ENCODE results near the gene DRG2. TPM values are rescaled to one million over a fixed set of nuclear protein-coding genes. Genes with fewer than 3 reads are reported as not detected.
A peak's percentile ranks its signal among the peaks of the same experiment; 100 is the strongest.

DRG2 gene
- polyA plus RNA-seq, 3 donors: 26.9 to 36.1 (median 32.0) TPM

- Mint-ChIP-seq H3K27me3 (ENCODE audit: low read depth in 3 of 3) (peaks cover 0 to 2% (median 0%) of the 10 kb centered on the region in 3 donors), H3K36me3 (peaks cover 48 to 59% of the 10 kb centered on the region in 2 donors), H3K4me3 (no peak overlapping the region), H3K27ac (peak overlapping the region in 1 of 7 donors; percentile 17), H3K9me3 (peaks cover 0 to 2% (median 0%) of the 10 kb centered on the region in 7 donors), H3K4me1 (no peaks in the 10 kb centered on the region)
- 97% methylated on average over 11 of the region's 11 CpGs for WGBS (ENCODE audit: insufficient coverage)
- no peak for TF ChIP-seq CTCF (IDR thresholded peaks at IDR 0.05)
- no peak for DNase-seq
- no peak overlapping the region for H3K4me2 ChIP-seq (replicated peaks; ENCODE audit: extremely low read depth, low read length, poor library complexity, severe bottlenecking)
- peaks cover 34 to 58% of the 10 kb centered on the region in 2 donors for H3K36me3 ChIP-seq (replicated peaks in 1 of 2; ENCODE audit: control insufficient read depth in 1 of 2, insufficient read depth in 2 of 2, low read length in 2 of 2)
- intact Hi-C loops (cut with micrococcal nuclease): no loop called here
- no peak overlapping the region for H3K9ac ChIP-seq (ENCODE audit: insufficient read depth, low read length, poor library complexity, severe bottlenecking)
- H3K27ac ChIP-seq (ENCODE audit: low read depth in 1 of 2, low read length in 2 of 2): no peak overlapping the region
- H2AFZ ChIP-seq (ENCODE audit: insufficient read depth, low read depth, low read length, poor library complexity, severe bottlenecking): no peak overlapping the region
- H3K9me3 ChIP-seq (replicated peaks in 1 of 2; ENCODE audit: control insufficient read depth in 1 of 2, insufficient read depth in 1 of 2, low read length in 2 of 2): no peaks in the 10 kb centered on the region
- no peaks in the 10 kb centered on the region for H3K79me2 ChIP-seq (ENCODE audit: insufficient read depth, low read length)
- no peak overlapping the region for H3K4me3 ChIP-seq (replicated peaks in 1 of 3; ENCODE audit: low read depth in 2 of 3, low read length in 3 of 3)
- no peaks in the 10 kb centered on the region for H4K20me1 ChIP-seq (ENCODE audit: insufficient read depth, low read length)
- H3K4me1 ChIP-seq (ENCODE audit: control insufficient read depth in 1 of 2, insufficient read depth in 2 of 2, low read length in 2 of 2): no peaks in the 10 kb centered on the region
- no peaks in the 10 kb centered on the region for H3K27me3 ChIP-seq (ENCODE audit: control insufficient read depth in 2 of 2, insufficient read depth in 2 of 2, low read length in 2 of 2)
Observed at GRCh38 chr17:18065546-18065945, 22.2 kb upstream of the DRG2 start.

GRCh38 chr17:18066866-18067265 lies 20.9 kb upstream of the DRG2 start:
- no peak overlapping the region for H3K9ac ChIP-seq (ENCODE audit: insufficient read depth, low read length, poor library complexity, severe bottlenecking)
- no peaks in the 10 kb centered on the region for H3K9me3 ChIP-seq (replicated peaks in 1 of 2; ENCODE audit: control insufficient read depth in 1 of 2, insufficient read depth in 1 of 2, low read length in 2 of 2)
- H3K36me3 ChIP-seq (replicated peaks in 1 of 2; ENCODE audit: control insufficient read depth in 1 of 2, insufficient read depth in 2 of 2, low read length in 2 of 2): peaks cover 23 to 46% of the 10 kb centered on the region in 2 donors
- H3K9me3 Mint-ChIP-seq: peaks cover 0 to 2% (median 0%) of the 10 kb centered on the region in 7 donors
- no peak for DNase-seq
- H3K27me3 ChIP-seq (ENCODE audit: control insufficient read depth in 2 of 2, insufficient read depth in 2 of 2, low read length in 2 of 2): no peaks in the 10 kb centered on the region
- peaks cover 0 to 6% of the 10 kb centered on the region in 2 donors for H3K4me1 ChIP-seq (ENCODE audit: control insufficient read depth in 1 of 2, insufficient read depth in 2 of 2, low read length in 2 of 2)
- peaks cover 39 to 46% of the 10 kb centered on the region in 2 donors for H3K36me3 Mint-ChIP-seq
- peaks cover 7% of the 10 kb centered on the region for H3K4me1 Mint-ChIP-seq
- no peaks in the 10 kb centered on the region for H3K79me2 ChIP-seq (ENCODE audit: insufficient read depth, low read length)
- intact Hi-C loops (cut with micrococcal nuclease): no loop called here
- H2AFZ ChIP-seq (ENCODE audit: insufficient read depth, low read depth, low read length, poor library complexity, severe bottlenecking): no peak overlapping the region
- H3K27ac Mint-ChIP-seq: no peak overlapping the region
- H3K27ac ChIP-seq (ENCODE audit: low read depth in 1 of 2, low read length in 2 of 2): no peak overlapping the region
- peaks cover 0 to 4% (median 0%) of the 10 kb centered on the region in 3 donors for H3K27me3 Mint-ChIP-seq (ENCODE audit: low read depth in 3 of 3)
- no peak overlapping the region for H3K4me3 Mint-ChIP-seq
- no peak overlapping the region for H3K4me2 ChIP-seq (replicated peaks; ENCODE audit: extremely low read depth, low read length, poor library complexity, severe bottlenecking)
- TF ChIP-seq CTCF (IDR thresholded peaks at IDR 0.05): no peak
- no CpG with 5 or more reads among the region's 4 CpGs for WGBS (ENCODE audit: insufficient coverage)
- no peaks in the 10 kb centered on the region for H4K20me1 ChIP-seq (ENCODE audit: insufficient read depth, low read length)
- no peak overlapping the region for H3K4me3 ChIP-seq (replicated peaks in 1 of 3; ENCODE audit: low read depth in 2 of 3, low read length in 3 of 3)

All from CD14-positive monocyte (primary cell).